Measurements from ENCODE around the gene TMEM123.
"Not testable (repeated sequence)": the region's sequence is repeated elsewhere in the genome, so short reads cannot be mapped to it uniquely, and the experiment has no call there.

Gene TMEM123

GRCh38 chr11:102377891-102378290 is 74.7 kb downstream of the TMEM123 start:
- DNase-seq, result no peak
- TF ChIP-seq GATA1 (IDR thresholded peaks at IDR 0.05; ENCODE audit: low read depth, low read length) (no peak), POLR2A (IDR thresholded peaks at IDR 0.05; ENCODE audit: low read length) (no peak)

GRCh38 chr11:102375720-102376399 is 76.7 kb downstream of the TMEM123 start:
- TF ChIP-seq GATA1 (IDR thresholded peaks at IDR 0.05; ENCODE audit: low read depth, low read length) (no peak), POLR2A (IDR thresholded peaks at IDR 0.05; ENCODE audit: low read length) (no peak)
- no peak for DNase-seq

- DNase-seq, result not testable (repeated sequence)
Measured at GRCh38 chr11:102374633-102375424, 77.7 kb downstream of the TMEM123 start.

GRCh38 chr11:102368472-102368871 is 84.1 kb downstream of the TMEM123 start:
- TF ChIP-seq POLR2A (IDR thresholded peaks at IDR 0.05; ENCODE audit: low read length) (no peak), GATA1 (IDR thresholded peaks at IDR 0.05; ENCODE audit: low read depth, low read length) (no peak)
- DNase-seq, result no peak

- DNase-seq, result peak; percentile 7 to 12
- TF ChIP-seq GATA1 (IDR thresholded peaks at IDR 0.05; ENCODE audit: low read depth, low read length), result no peak
- TF ChIP-seq POLR2A (IDR thresholded peaks at IDR 0.05; ENCODE audit: low read length), result no peak
Measured at GRCh38 chr11:102367364-102367763, 85.2 kb downstream of the TMEM123 start.

- no peak for DNase-seq
- TF ChIP-seq POLR2A (IDR thresholded peaks at IDR 0.05; ENCODE audit: low read length) (no peak), GATA1 (IDR thresholded peaks at IDR 0.05; ENCODE audit: low read depth, low read length) (no peak)
Measured at GRCh38 chr11:102364991-102365390, 87.6 kb downstream of the TMEM123 start.

GRCh38 chr11:102361086-102362031 is 91.2 kb downstream of the TMEM123 start:
- no peak for DNase-seq
- TF ChIP-seq POLR2A (IDR thresholded peaks at IDR 0.05; ENCODE audit: low read length), result no peak
- TF ChIP-seq GATA1 (IDR thresholded peaks at IDR 0.05; ENCODE audit: low read depth, low read length), result no peak

GRCh38 chr11:102360681-102361080 is 91.9 kb downstream of the TMEM123 start:
- TF ChIP-seq POLR2A (IDR thresholded peaks at IDR 0.05; ENCODE audit: low read length), result no peak
- no peak for TF ChIP-seq GATA1 (IDR thresholded peaks at IDR 0.05; ENCODE audit: low read depth, low read length)
- no peak for DNase-seq

GRCh38 chr11:102359372-102359771 is 93.2 kb downstream of the TMEM123 start:
- TF ChIP-seq GATA1 (IDR thresholded peaks at IDR 0.05; ENCODE audit: low read depth, low read length) (no peak), POLR2A (IDR thresholded peaks at IDR 0.05; ENCODE audit: low read length) (no peak)
- no peak for DNase-seq

- DNase-seq, result no peak
Measured at GRCh38 chr11:102357116-102357515, 95.4 kb downstream of the TMEM123 start.

GRCh38 chr11:102347462-102348370 is 104.8 kb downstream of the TMEM123 start:
- DNase-seq, result peak; percentile 73 to 84
- TF ChIP-seq GATA1 (IDR thresholded peaks at IDR 0.05; ENCODE audit: low read depth, low read length) (no peak), POLR2A (IDR thresholded peaks at IDR 0.05; ENCODE audit: low read length) (no peak)

More at GRCh38 chr11:102357116-102357515, 95.4 kb downstream of the TMEM123 start:
- TF ChIP-seq GATA1 (IDR thresholded peaks at IDR 0.05; ENCODE audit: low read depth, low read length) (no peak), POLR2A (IDR thresholded peaks at IDR 0.05; ENCODE audit: low read length) (no peak)

GRCh38 chr11:102346748-102347461 is 105.7 kb downstream of the TMEM123 start, which contains the start of gene BIRC2:
Gene BIRC2, plus strand, starts transcription at chr11:102347214. Its CDS starts 2,641 bp downstream, at chr11:102349855.
- DNase-seq, result peak; percentile 94 to 97

More at GRCh38 chr11:102346748-102347461, 105.7 kb downstream of the TMEM123 start, which contains the start of gene BIRC2:
- TF ChIP-seq POLR2A (IDR thresholded peaks at IDR 0.05; ENCODE audit: low read length) (peak; percentile 97), GATA1 (IDR thresholded peaks at IDR 0.05; ENCODE audit: low read depth, low read length) (no peak)
